Adrenal gland (tissue), 12 donors: Measurements from ENCODE around the gene CD163. TPM values are rescaled to one million over a fixed set of nuclear protein-coding genes. Genes with fewer than 3 reads are reported as not detected.
A peak's percentile ranks its signal among the peaks of the same experiment; 100 is the strongest.

Source experiments
- DNase-seq, 7 donors: peaks; one replicate each; pipeline ENCODE4 v3.0.0-alpha.2; 2019 to 2020
- H3K27ac ChIP-seq, 5 donors: fragments of 200-600 bp; sonication (generic) in 4 of 5; 1 replicate in 3 of 5; 2 replicates in 2 of 5; pipeline versions ENCODE4 v1.5.1 to v1.8.0; 2016 to 2020; ENCODE audit warnings: mild to moderate bottlenecking in 1 of 5
- H3K27me3 ChIP-seq: fragments of 200-600 bp; 2 replicates; pipeline ENCODE4 v1.8.0; 2021
- H3K36me3 ChIP-seq, 2 donors: fragments of 200-600 bp; replicated peaks in 1 of 2; 1 replicate in 1 of 2; 2 replicates in 1 of 2; pipeline versions ENCODE4 v1.5.1 to v1.8.0; 2018 to 2022
- H3K4me1 ChIP-seq, 2 donors: fragments of 200-600 bp; replicated peaks in 1 of 2; 1 replicate in 1 of 2; 2 replicates in 1 of 2; pipeline versions ENCODE4 v1.5.1 to v1.8.0; 2018 to 2021
- H3K4me3 ChIP-seq, 4 donors: fragments of 200-600 bp; sonication (generic) in 3 of 4; one replicate each; pipeline ENCODE4 v1.5.1; 2016 to 2018
- H3K9me3 ChIP-seq, 3 donors: fragments of 200-600 bp; sonication (generic) in 1 of 3; replicated peaks in 1 of 3; 1 replicate in 2 of 3; 2 replicates in 1 of 3; pipeline versions ENCODE4 v1.5.1 to v1.8.0; 2016 to 2021
- CTCF ChIP-seq, 6 experiments: fragments of 450-650 bp in 4 of 6; fragments of 200-600 bp in 2 of 6; sonication (generic) in 1 of 6; IDR thresholded peaks; 1 replicate in 5 of 6; 2 replicates in 1 of 6; pipeline versions ENCODE4 v1.5.1 to v1.8.0; 2016 to 2021; ENCODE audit warnings: antibody characterized with exemption in 6 of 6, mild to moderate bottlenecking in 2 of 6, moderate library complexity in 1 of 6
- POLR2A ChIP-seq, 2 donors: fragments of 450-650 bp; IDR thresholded peaks; one replicate each; pipeline ENCODE4 v1.6.1; 2017; ENCODE audit warnings: antibody characterized with exemption in 2 of 2, mild to moderate bottlenecking in 2 of 2, moderate library complexity in 1 of 2
- WGBS, 4 donors: extraction: QIAGEN DNeasy Blood & Tissue Kit in 2 of 4; methylation state at CpG; one replicate each; pipeline versions ENCODE4 v1.1.5 to v1.1.7; 2013 to 2017; 5-methylcytosine and 5-hydroxymethylcytosine counted together
- intact Hi-C, 2 donors: fragments of 100-400 bp; cut with DNase I; formaldehyde crosslinking; loops; one replicate each; pipeline versions ENCODE4 v1.14.1 to v1.15.0; 2022 to 2023
- polyA plus RNA-seq, 3 donors: library from polyadenylated mRNA; stranded (reverse); fragments of 200-250 nt in 2 of 3; fragments of 350-450 nt in 1 of 3; fragmentation: Illumina TruSeq in 1 of 3; extraction: RNeasy Lipid Tissue Mini Kit (QIAGEN cat#74804) in 1 of 3; gene quantifications; one replicate each; pipeline ENCODE4 v1.2.3, GENCODE V29; 2013 to 2014
- total RNA-seq, 9 donors: library from RNA; depleted of rRNA in 4 of 9; stranded (reverse); fragments of >200 nt in 4 of 9; fragments of 120-200 nt in 1 of 9; fragmentation: NEBNext Ultra II Directional in 1 of 9; extraction: Animal tissue kit (Norgen Biotek cat#: 25700) in 1 of 9; gene quantifications; one replicate each; pipeline versions ENCODE4 v1.1.0 to v1.2.4, GENCODE V29; 2013 to 2023
- donor health status: healthy with polysubstance abuse.
- donor health status: Bipolar disorder and iron deficiency.
- donor health status: DM: yes; HTN: yes; CAD: no.
- donor health status: DM: no; HTN: no; CAD: no.
- donor health status: DM: no; HTN: no; CAD: no.
- donor health status: DM: yes; HTN: yes; CAD: no.

CD163 gene
- total and polyA plus RNA-seq, 12 donors: 8.8 to 690 (median 313) TPM

GRCh38 chr12:7479771-7480170 is 23.8 kb downstream of the CD163 start:
- TF ChIP-seq POLR2A (IDR thresholded peaks at IDR 0.05) (no peak), CTCF (IDR thresholded peaks at IDR 0.05) (no peak)
- Histone ChIP-seq H3K27ac (no peak overlapping the region), H3K9me3 (no peaks in the 10 kb centered on the region), H3K36me3 (no peaks in the 10 kb centered on the region), H3K27me3 (no peaks in the 10 kb centered on the region), H3K4me3 (no peak overlapping the region), H3K4me1 (no peaks in the 10 kb centered on the region)
- no peak for DNase-seq
- 21 to 53% (median 41%) methylated on average over 1 of the region's 1 CpG for WGBS, 4 donors
- intact Hi-C loops: no loop called here

- DNase-seq: no peak
- WGBS, 4 donors: 81 to 92% (median 85%) methylated on average over 4 to 6 of the region's 6 CpGs
- Histone ChIP-seq H3K36me3 (no peaks in the 10 kb centered on the region), H3K27ac (no peak overlapping the region), H3K4me3 (no peak overlapping the region), H3K9me3 (no peaks in the 10 kb centered on the region), H3K27me3 (no peaks in the 10 kb centered on the region), H3K4me1 (no peaks in the 10 kb centered on the region)
- intact Hi-C loops: no loop called here
- TF ChIP-seq POLR2A (IDR thresholded peaks at IDR 0.05) (no peak), CTCF (IDR thresholded peaks at IDR 0.05) (no peak)
Measured at GRCh38 chr12:7472060-7472459, 31.5 kb downstream of the CD163 start.

GRCh38 chr12:7460375-7461259 is 43.0 kb downstream of the CD163 start:
- intact Hi-C loops: loop anchor here in 1 of 2 donors (2.0 kb wide), 1 partner anchor 238 kb away; no protein-coding TSS in a partner anchor
- no peaks in the 10 kb centered on the region for H3K27me3 ChIP-seq
- H3K27ac ChIP-seq: no peak overlapping the region
- WGBS, 4 donors: 46 to 61% (median 53%) methylated on average over 5 to 7 of the region's 7 CpGs
- no peaks in the 10 kb centered on the region for H3K36me3 ChIP-seq
- DNase-seq: peak in 4 of 7 donors; percentile 37 to 62 (median 56)
- no peak overlapping the region for H3K4me3 ChIP-seq
- TF ChIP-seq POLR2A (IDR thresholded peaks at IDR 0.05) (no peak), CTCF (IDR thresholded peaks at IDR 0.05) (peak; percentile 41 to 84 (median 72))
- H3K9me3 ChIP-seq: no peaks in the 10 kb centered on the region
- H3K4me1 ChIP-seq: no peaks in the 10 kb centered on the region

GRCh38 chr12:7459973-7460372 is 43.6 kb downstream of the CD163 start:
- Histone ChIP-seq H3K9me3 (no peaks in the 10 kb centered on the region), H3K27ac (no peak overlapping the region), H3K36me3 (no peaks in the 10 kb centered on the region), H3K27me3 (no peaks in the 10 kb centered on the region), H3K4me1 (no peaks in the 10 kb centered on the region), H3K4me3 (no peak overlapping the region)
- no peak for DNase-seq
- WGBS, 4 donors: 76 to 90% (median 77%) methylated on average over 2 to 3 of the region's 3 CpGs
- TF ChIP-seq CTCF (IDR thresholded peaks at IDR 0.05): no peak
- no peak for TF ChIP-seq POLR2A (IDR thresholded peaks at IDR 0.05)
- intact Hi-C loops: loop anchor here in 1 of 2 donors (2.0 kb wide), 1 partner anchor 237 kb away; no protein-coding TSS in a partner anchor
